A549 (cell line): ENCODE measurements around the gene ACAD11. TPM values are rescaled to one million over a fixed set of nuclear protein-coding genes. Genes with fewer than 3 reads are reported as not detected.
A peak's percentile ranks its signal among the peaks of the same experiment; 100 is the strongest.

Experiments used
- ATAC-seq, 2 experiments: fragments of 200-7000 bp in 1 of 2; fragments of >200 bp in 1 of 2; cut with Nextera tagmentation in 1 of 2; cut with Tn5 transposase in 1 of 2; 3 replicates each; pipeline versions ENCODE4 v1.8.0 to v1.9.1; 2018 to 2020; ENCODE audit warnings: mild to moderate bottlenecking in 1 of 2, moderate library complexity in 1 of 2
- CTCF ChIA-PET: fragments of 300-600 bp; sonication (Branson Sonifier 250); formaldehyde crosslinking; extraction: SDS; loops from one replicate; lab custom pipeline; 2021; ENCODE audit warnings: antibody characterized with exemption, inconsistent platforms; lab: Yijun Ruan, JAX
- POLR2A ChIA-PET: fragments of 350-600 bp; formaldehyde crosslinking; extraction: SDS; loops from one replicate; lab custom pipeline; 2021; ENCODE audit warnings: antibody characterized with exemption, inconsistent platforms; lab: Yijun Ruan, JAX
- DNase-seq, 2 experiments: peaks; one replicate each; pipeline versions ENCODE4 v3.0.0 to v3.0.0-alpha.2; 2011 to 2016; ENCODE audit warnings: low read depth in 1 of 2, low spot score in 1 of 2
- FAIRE-seq: peaks from 2 replicates; lab custom pipeline; 2011; peaks lifted over from hg19 to GRCh38; lab: Jason Lieb, UNC
- H3K27ac ChIP-seq, 2 experiments: fragments of >200 bp; sonication (Bioruptor Twin); formaldehyde crosslinking; 3 replicates each; pipeline ENCODE4 v1.5.1; 2016 to 2017
- H3K4me1 ChIP-seq: fragments of >200 bp; sonication (Bioruptor Twin); formaldehyde crosslinking; 3 replicates; pipeline ENCODE4 v1.6.1; 2016
- H3K4me2 ChIP-seq: fragments of >200 bp; sonication (Bioruptor Twin); formaldehyde crosslinking; 3 replicates; pipeline ENCODE4 v1.6.1; 2016
- H3K4me3 ChIP-seq: fragments of >200 bp; sonication (Bioruptor Twin); formaldehyde crosslinking; 3 replicates; pipeline ENCODE4 v1.5.1; 2016
- H3K9me3 ChIP-seq: fragments of >200 bp; sonication (Bioruptor Twin); formaldehyde crosslinking; 3 replicates; pipeline ENCODE4 v1.6.1; 2016
- ATOH8 ChIP-seq: fragments of 250-450 bp; sonication (Bioruptor Pico); IDR thresholded peaks from 2 replicates; pipeline ENCODE4 v1.5.0; 2020; ENCODE audit warnings: low read depth, mild to moderate bottlenecking, moderate library complexity
- BCL3 ChIP-seq: fragments of >200 bp; sonication (Bioruptor Twin); formaldehyde crosslinking; IDR thresholded peaks from 3 replicates; pipeline ENCODE4 v1.6.1; 2016
- BHLHE40 ChIP-seq: IDR thresholded peaks from 2 replicates; pipeline ENCODE4 v1.6.1; 2012; ENCODE audit warnings: low read depth, low read length, inconsistent platforms
- CBX2 ChIP-seq: fragments of 200-600 bp; sonication (generic); IDR thresholded peaks from 2 replicates; pipeline ENCODE4 v1.6.1; 2016; ENCODE audit warnings: low read depth, mild to moderate bottlenecking, borderline replicate concordance
- CBX8 ChIP-seq: fragments of 200-600 bp; sonication (generic); IDR thresholded peaks from 2 replicates; pipeline ENCODE4 v1.6.1; 2016
- CHD2 ChIP-seq: fragments of 150-350 bp; IDR thresholded peaks from 2 replicates; pipeline ENCODE4 v1.6.1; 2014; ENCODE audit warnings: low read length; ENCODE audit not compliant: partially characterized antibody
- FOSB ChIP-seq: fragments of 250-450 bp; sonication (Bioruptor Pico); IDR thresholded peaks from 2 replicates; pipeline ENCODE4 v1.5.0; 2020; ENCODE audit warnings: mild to moderate bottlenecking, moderate library complexity
- FOSL2 ChIP-seq, 2 experiments: fragments of 450-650 bp in 1 of 2; fragments of >200 bp in 1 of 2; sonication (Bioruptor Twin) in 1 of 2; formaldehyde crosslinking; IDR thresholded peaks; 2 replicates each; pipeline versions ENCODE4 v1.5.0 to v1.6.1; 2016 to 2020; ENCODE audit warnings: mild to moderate bottlenecking in 1 of 2, moderate library complexity in 1 of 2
- FOXS1 ChIP-seq: fragments of 250-450 bp; sonication (Bioruptor Pico); IDR thresholded peaks from 2 replicates; pipeline ENCODE4 v1.5.0; 2020; ENCODE audit warnings: mild to moderate bottlenecking, moderate library complexity
- GATA3 ChIP-seq: IDR thresholded peaks from 2 replicates; pipeline ENCODE4 v1.6.1; 2012; ENCODE audit warnings: borderline replicate concordance
- HOXA7 ChIP-seq: fragments of 250-450 bp; sonication (Bioruptor Pico); IDR thresholded peaks from 2 replicates; pipeline ENCODE4 v1.5.0; 2020; ENCODE audit warnings: mild to moderate bottlenecking, moderate library complexity
- JUNB ChIP-seq: fragments of >200 bp; sonication (Bioruptor Twin); formaldehyde crosslinking; IDR thresholded peaks from 2 replicates; pipeline ENCODE4 v1.6.1; 2016
- KDM5A ChIP-seq: fragments of 200-600 bp; sonication (generic); IDR thresholded peaks from 2 replicates; pipeline ENCODE4 v1.6.1; 2016; ENCODE audit warnings: antibody characterized with exemption, mild to moderate bottlenecking
- MAX ChIP-seq: IDR thresholded peaks from 2 replicates; pipeline ENCODE4 v1.6.1; 2012
- MAZ ChIP-seq: fragments of 150-350 bp; IDR thresholded peaks from 2 replicates; pipeline ENCODE4 v1.6.1; 2014; ENCODE audit warnings: antibody characterized with exemption, low read depth, low read length, borderline replicate concordance
- MYC ChIP-seq: IDR thresholded peaks from 2 replicates; pipeline ENCODE4 v1.6.1; 2012; ENCODE audit warnings: mild to moderate bottlenecking, inconsistent platforms, low read length, improper control_type of control experiment, borderline replicate concordance
- NFE2L2 ChIP-seq: fragments of 150-350 bp; conservative IDR thresholded peaks from 2 replicates; pipeline ENCODE4 v1.6.1; 2014; ENCODE audit warnings: low read length
- NPAS2 ChIP-seq: fragments of 250-450 bp; sonication (Bioruptor Pico); IDR thresholded peaks from 2 replicates; pipeline ENCODE4 v1.8.0; 2022; ENCODE audit warnings: mild to moderate bottlenecking, moderate library complexity, borderline replicate concordance
- POLR2A ChIP-seq: IDR thresholded peaks from 2 replicates; pipeline ENCODE4 v1.6.1; 2012; ENCODE audit warnings: mild to moderate bottlenecking, low read length
- RAD21 ChIP-seq, 2 experiments: fragments of >200 bp in 1 of 2; sonication (Bioruptor Twin) in 1 of 2; formaldehyde crosslinking in 1 of 2; IDR thresholded peaks in 1 of 2; conservative IDR thresholded peaks in 1 of 2; 2 replicates in 1 of 2; 3 replicates in 1 of 2; pipeline ENCODE4 v1.6.1; 2012 to 2018; ENCODE audit warnings: inconsistent platforms in 1 of 2
- RARB ChIP-seq: fragments of 250-450 bp; sonication (Bioruptor Pico); IDR thresholded peaks from 2 replicates; pipeline ENCODE4 v1.8.0; 2021; ENCODE audit warnings: mild to moderate bottlenecking, moderate library complexity
- RFX5 ChIP-seq: fragments of 450-650 bp; IDR thresholded peaks from 2 replicates; pipeline ENCODE4 v1.7.1; 2014; ENCODE audit warnings: antibody characterized with exemption, mild to moderate bottlenecking, moderate library complexity
- RNF2 ChIP-seq: fragments of 200-600 bp; sonication (generic); IDR thresholded peaks from 2 replicates; pipeline ENCODE4 v1.6.1; 2016; ENCODE audit warnings: low read depth, mild to moderate bottlenecking, antibody characterized with exemption, moderate library complexity, borderline replicate concordance
- TP53 ChIP-seq: fragments of 250-450 bp; sonication (Bioruptor Pico); IDR thresholded peaks from 2 replicates; pipeline ENCODE4 v1.5.0; 2021; ENCODE audit warnings: mild to moderate bottlenecking, moderate library complexity
- ZNF302 ChIP-seq: fragments of 250-450 bp; sonication (Bioruptor Pico); IDR thresholded peaks from 2 replicates; pipeline ENCODE4 v1.9.0; 2021; ENCODE audit warnings: inconsistent platforms, mild to moderate bottlenecking, moderate library complexity
- ZSCAN20 ChIP-seq: fragments of 250-450 bp; sonication (Bioruptor Pico); IDR thresholded peaks from 2 replicates; pipeline ENCODE4 v1.8.0; 2022; ENCODE audit warnings: mild to moderate bottlenecking, moderate library complexity
- whole genome bisulfite sequencing: methylation state at CpG from one replicate; pipeline ENCODE4 v1.1.6; 2017; ENCODE audit errors: missing lambda C conversion rate; 5-methylcytosine and 5-hydroxymethylcytosine counted together
- polyA plus RNA-seq, 4 experiments: library from polyadenylated mRNA; depleted of rRNA in 3 of 4; stranded (reverse); fragments of >200 nt; fragmentation: RNase III in 1 of 4; extraction: RNeasy Plus Mini Kit Qiagen cat#74134 plus additional on column Dnase treatment in 1 of 4; gene quantifications; 2 replicates in 3 of 4; 3 replicates in 1 of 4; pipeline ENCODE4 v1.2.3, GENCODE V29; 2011 to 2017

ACAD11 gene
- polyA plus RNA-seq, 2 of the 4 experiments (the other 2 are of a cell fraction) = 10.3 to 19.2 TPM

GRCh38 chr3:132554437-132554836 is 105.2 kb downstream of the ACAD11 start:
- TF ChIP-seq RFX5 (no peak), MAZ (no peak), TP53 (CRISPR knock-in tag) (no peak), FOSL2 (IDR thresholded peaks at IDR 0.05) (no peak), FOSL2 (CRISPR knock-in tag; IDR thresholded peaks at IDR 0.05) (no peak), NFE2L2 (no peak), RNF2 (no peak), ATOH8 (CRISPR knock-in tag) (no peak), ZNF302 (CRISPR knock-in tag) (no peak), FOXS1 (no peak), RAD21 (conservative IDR thresholded peaks at IDR 0.05 in 1 of 2, IDR thresholded peaks at IDR 0.05 in 1 of 2) (no peak), CBX2 (no peak), MAX (no peak), POLR2A (no peak), MYC (no peak), JUNB (no peak), RARB (no peak)
- POLR2A ChIA-PET = no interaction called here
- WGBS = 35% methylated on average over 6 of the region's 8 CpGs
- no peak overlapping the region for H3K4me3 ChIP-seq
- H3K4me1 ChIP-seq = peaks cover 8% of the 10 kb centered on the region; the same call in 1 of the 3 replicates
- CTCF ChIA-PET = interaction anchor here (1.7 kb wide), 1 partner anchor 18 kb away, joined by 5 read pairs; no protein-coding TSS in a partner anchor
- H3K4me2 ChIP-seq = peak overlapping the region; percentile 14; the same call in 1 of the 3 replicates
- DNase-seq = peak in 1 of 2 experiments; percentile 2
- no peak for FAIRE-seq
- ATAC-seq = no peak; a peak in 1 of 6 replicates
- H3K27ac ChIP-seq = no peak overlapping the region
- no peaks in the 10 kb centered on the region for H3K9me3 ChIP-seq

GRCh38 chr3:132553826-132554225 is 105.8 kb downstream of the ACAD11 start:
- CTCF ChIA-PET = interaction anchor here (1.7 kb wide), 1 partner anchor 18 kb away, joined by 5 read pairs; no protein-coding TSS in a partner anchor
- FAIRE-seq (no peak), DNase-seq (no peak), ATAC-seq (no peak)
- Histone ChIP-seq H3K27ac (no peak overlapping the region), H3K4me1 (peaks cover 8% of the 10 kb centered on the region; the same call in 1 of the 3 replicates), H3K4me2 (peak overlapping the region; percentile 14; the same call in 1 of the 3 replicates), H3K9me3 (no peaks in the 10 kb centered on the region), H3K4me3 (no peak overlapping the region)
- POLR2A ChIA-PET = no interaction called here
- 87% methylated on average over 6 of the region's 6 CpGs for WGBS
- TF ChIP-seq RFX5 = no peak
- no peak for TF ChIP-seq BHLHE40
- TF ChIP-seq GATA3 = no peak
- TF ChIP-seq CHD2 = no peak
- no peak for TF ChIP-seq HOXA7 (CRISPR knock-in tag)
- TF ChIP-seq ZNF302 (CRISPR knock-in tag) = no peak
- no peak for TF ChIP-seq ATOH8 (CRISPR knock-in tag)
- TF ChIP-seq CBX8 = no peak

GRCh38 chr3:132550579-132551305 is 108.9 kb downstream of the ACAD11 start:
- H3K4me1 ChIP-seq = peaks cover 8% of the 10 kb centered on the region; the same call in 1 of the 3 replicates
- no peak overlapping the region for H3K27ac ChIP-seq
- no peak for ATAC-seq
- 81% methylated on average over 3 of the region's 3 CpGs for WGBS
- no peak for DNase-seq
- FAIRE-seq = no peak
- ChIA-PET POLR2A (no interaction called here), CTCF (interaction anchor here (1.5 to 1.8 kb wide), 2 partner anchors 15 to 91 kb away, joined by 4 to 5 read pairs; no protein-coding TSS in a partner anchor)
- H3K4me2 ChIP-seq = no peak overlapping the region
- H3K4me3 ChIP-seq = no peak overlapping the region
- TF ChIP-seq FOSB (no peak), RAD21 (conservative IDR thresholded peaks at IDR 0.05 in 1 of 2, IDR thresholded peaks at IDR 0.05 in 1 of 2) (no peak), MYC (no peak), NPAS2 (CRISPR knock-in tag) (no peak), ZSCAN20 (CRISPR knock-in tag) (no peak), BCL3 (no peak), KDM5A (no peak)
- no peaks in the 10 kb centered on the region for H3K9me3 ChIP-seq
